ENCODE measurements around the gene TMEM273. TPM values are rescaled to one million over a fixed set of nuclear protein-coding genes. Genes with fewer than 3 reads are reported as not detected.

The TMEM273 gene
- total and polyA plus RNA-seq, 3 experiments from 2014 or later, result 51.7 to 60.2 (median 58.0) TPM

- no peak for DNase-seq
- Histone ChIP-seq H3K27me3 (ENCODE audit: insufficient read depth, low read length, poor library complexity, severe bottlenecking) (no peaks in the 10 kb centered on the region), H3K4me1 (ENCODE audit: insufficient read depth, low read length) (peaks cover 17% of the 10 kb centered on the region), H3K36me3 (ENCODE audit: insufficient read depth, low read length) (no peaks in the 10 kb centered on the region), H3K9me3 (ENCODE audit: low read length) (no peaks in the 10 kb centered on the region), H3K27ac (ENCODE audit: low read depth, low read length) (no peak overlapping the region), H3K4me3 (ENCODE audit: low read length) (no peak overlapping the region)
- Mint-ChIP-seq H3K36me3 (peaks cover 0 to 3% (median 2%) of the 10 kb centered on the region in 3 donors), H3K4me3 (no peak overlapping the region), H3K27me3 (peaks cover 0 to 5% of the 10 kb centered on the region in 2 donors), H3K4me1 (peaks cover 6 to 8% (median 8%) of the 10 kb centered on the region in 3 donors), H3K27ac (peak overlapping the region in 2 of 8 donors; percentile 75 to 87), H3K9me3 (peaks cover 0 to 6% (median 0%) of the 10 kb centered on the region in 5 donors)
- CTCF ChIA-PET, result no interaction called here
- POLR2A ChIA-PET, result no interaction called here
Observed at GRCh38 chr10:49168831-49169500, 19.2 kb downstream of the TMEM273 start.

DNA sequence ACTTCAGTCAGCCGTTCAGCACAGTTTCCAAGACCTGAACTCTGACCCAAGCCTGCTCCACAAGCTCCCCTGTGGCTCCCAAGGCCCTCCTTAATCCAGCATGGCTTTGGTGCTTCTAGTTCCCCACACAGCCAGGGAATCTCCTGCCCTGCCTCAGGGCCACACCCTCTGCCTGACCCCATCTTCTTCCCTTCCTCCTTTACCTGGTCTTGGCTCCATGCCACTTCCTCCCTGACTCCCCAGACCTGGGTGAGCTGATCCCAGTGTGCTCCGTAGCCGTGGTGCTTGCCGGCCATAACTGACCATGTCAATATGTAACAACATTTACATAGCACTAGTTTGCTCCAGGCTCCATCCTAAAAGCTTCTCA, 20.0 kb downstream of the TMEM273 start:
- Mint-ChIP-seq H3K9me3 (peaks cover 0 to 6% (median 0%) of the 10 kb centered on the region in 5 donors), H3K27ac (peak overlapping the region in 1 of 8 donors; percentile 42), H3K4me1 (peaks cover 6 to 8% (median 8%) of the 10 kb centered on the region in 3 donors), H3K27me3 (peaks cover 0 to 5% of the 10 kb centered on the region in 2 donors), H3K36me3 (peaks cover 0 to 3% (median 2%) of the 10 kb centered on the region in 3 donors), H3K4me3 (no peak overlapping the region)
- CTCF ChIA-PET, result no interaction called here
- Histone ChIP-seq H3K27ac (ENCODE audit: low read depth, low read length) (peak overlapping the region; percentile 67), H3K4me1 (ENCODE audit: insufficient read depth, low read length) (peaks cover 17% of the 10 kb centered on the region), H3K9me3 (ENCODE audit: low read length) (no peaks in the 10 kb centered on the region), H3K36me3 (ENCODE audit: insufficient read depth, low read length) (no peaks in the 10 kb centered on the region), H3K4me3 (ENCODE audit: low read length) (no peak overlapping the region), H3K27me3 (ENCODE audit: insufficient read depth, low read length, poor library complexity, severe bottlenecking) (no peaks in the 10 kb centered on the region)
- DNase-seq, result no peak
- POLR2A ChIA-PET, result no interaction called here

DNA sequence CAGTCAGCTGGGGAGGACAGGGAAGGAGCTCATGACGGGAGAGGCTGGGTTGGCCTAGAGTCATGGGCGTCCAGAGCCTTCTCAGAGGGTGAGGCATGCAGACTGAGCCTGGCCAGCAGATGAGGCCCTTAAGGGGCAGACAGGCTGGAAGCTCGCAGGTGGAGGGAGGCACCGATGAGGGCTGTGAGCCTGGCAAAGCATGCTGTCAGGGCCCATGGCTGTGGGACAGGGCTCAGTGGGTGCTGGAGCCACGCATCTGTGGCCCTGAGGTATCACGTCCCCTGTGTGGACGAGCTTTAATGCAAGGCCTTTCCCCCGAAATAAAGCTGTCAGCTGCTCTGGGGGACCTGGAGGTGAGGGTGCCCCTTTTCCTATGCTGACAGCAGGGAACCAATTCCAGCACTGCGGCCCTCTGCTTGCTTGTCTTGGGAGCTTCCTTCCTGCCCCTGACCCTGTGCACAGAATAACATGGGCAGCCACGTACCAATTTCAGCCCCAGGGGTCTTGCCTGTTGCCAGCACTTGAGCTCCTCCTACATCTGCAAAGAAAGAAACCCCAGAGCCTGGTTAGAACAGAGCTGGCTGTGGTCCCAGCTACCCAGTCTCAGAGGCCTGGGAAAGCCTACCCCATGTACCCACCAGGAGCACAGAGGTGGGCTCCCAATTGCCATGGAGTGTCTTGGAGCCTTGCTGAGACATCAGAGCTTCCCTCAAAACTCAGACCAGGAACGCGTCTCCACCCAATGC, 20.6 kb downstream of the TMEM273 start:
- no peak for DNase-seq
- peaks cover 0 to 3% (median 2%) of the 10 kb centered on the region in 3 donors for H3K36me3 Mint-ChIP-seq
- no peak overlapping the region for H3K4me3 Mint-ChIP-seq
- Histone ChIP-seq H3K4me3 (ENCODE audit: low read length) (no peak overlapping the region), H3K27me3 (ENCODE audit: insufficient read depth, low read length, poor library complexity, severe bottlenecking) (no peaks in the 10 kb centered on the region), H3K4me1 (ENCODE audit: insufficient read depth, low read length) (peaks cover 14% of the 10 kb centered on the region), H3K9me3 (ENCODE audit: low read length) (no peaks in the 10 kb centered on the region), H3K27ac (ENCODE audit: low read depth, low read length) (peak overlapping the region; percentile 67), H3K36me3 (ENCODE audit: insufficient read depth, low read length) (no peaks in the 10 kb centered on the region)
- H3K9me3 Mint-ChIP-seq, result peaks cover 0 to 6% (median 0%) of the 10 kb centered on the region in 5 donors
- POLR2A ChIA-PET, result no interaction called here
- peaks cover 6 to 8% (median 8%) of the 10 kb centered on the region in 3 donors for H3K4me1 Mint-ChIP-seq
- peak overlapping the region in 2 of 8 donors; percentile 33 to 42 for H3K27ac Mint-ChIP-seq
- peaks cover 0 to 5% of the 10 kb centered on the region in 2 donors for H3K27me3 Mint-ChIP-seq
- CTCF ChIA-PET, result no interaction called here

DNA sequence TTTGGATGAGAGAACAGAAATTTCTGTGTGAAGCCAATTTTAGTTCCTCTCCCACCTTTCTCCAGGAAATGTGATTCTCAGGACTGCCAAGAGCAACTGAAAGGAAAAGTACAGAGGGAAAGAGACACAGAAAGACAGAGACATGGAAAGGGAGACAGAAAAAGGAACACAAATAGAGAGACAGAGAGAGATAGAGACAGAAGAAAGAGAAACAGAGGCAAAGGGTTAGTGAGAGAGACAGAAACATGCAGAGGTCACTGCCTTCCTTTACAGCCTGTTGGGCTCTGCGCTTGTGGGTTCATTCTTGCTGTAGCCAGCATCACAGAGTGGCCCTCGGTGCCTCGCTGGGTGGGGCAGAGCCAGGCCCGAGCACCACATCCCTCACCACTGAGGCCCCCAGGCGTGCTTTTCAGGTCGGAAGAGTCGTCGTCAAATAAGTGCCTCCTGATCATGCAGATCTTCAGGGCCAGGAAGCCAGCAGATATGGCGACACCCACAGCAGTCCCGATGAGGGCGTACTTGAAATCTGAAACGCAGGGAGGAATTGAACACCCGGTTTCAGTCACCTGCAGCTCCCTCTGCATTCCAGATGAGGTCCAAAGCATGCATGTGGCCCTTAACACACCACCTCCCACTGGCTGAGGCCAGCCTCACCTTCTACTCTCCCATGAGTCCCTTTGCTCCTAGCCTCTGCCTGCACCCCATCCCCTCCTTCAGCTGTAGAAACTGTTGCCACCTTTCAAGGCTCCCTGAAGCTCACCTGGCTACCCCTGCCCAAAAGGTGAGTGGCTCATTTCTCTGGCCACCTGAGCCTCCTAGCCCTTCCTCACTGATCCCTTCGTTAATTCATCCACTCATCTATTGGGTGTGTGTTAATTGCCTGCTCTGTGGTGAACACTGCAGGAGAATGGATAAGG, 21.4 kb downstream of the TMEM273 start:
- Mint-ChIP-seq H3K36me3 (peaks cover 0 to 3% (median 2%) of the 10 kb centered on the region in 3 donors), H3K27me3 (peaks cover 0 to 5% of the 10 kb centered on the region in 2 donors), H3K4me1 (peaks cover 6 to 8% (median 8%) of the 10 kb centered on the region in 3 donors), H3K9me3 (peaks cover 0 to 6% (median 0%) of the 10 kb centered on the region in 5 donors), H3K27ac (peak overlapping the region in 4 of 8 donors; percentile 18 to 42 (median 35)), H3K4me3 (no peak overlapping the region)
- Histone ChIP-seq H3K9me3 (ENCODE audit: low read length) (no peaks in the 10 kb centered on the region), H3K27me3 (ENCODE audit: insufficient read depth, low read length, poor library complexity, severe bottlenecking) (no peaks in the 10 kb centered on the region), H3K4me3 (ENCODE audit: low read length) (no peak overlapping the region), H3K36me3 (ENCODE audit: insufficient read depth, low read length) (no peaks in the 10 kb centered on the region), H3K27ac (ENCODE audit: low read depth, low read length) (peak overlapping the region; percentile 67), H3K4me1 (ENCODE audit: insufficient read depth, low read length) (peaks cover 9% of the 10 kb centered on the region)
- DNase-seq, result no peak
- ChIA-PET POLR2A (no interaction called here), CTCF (no interaction called here)

DNA sequence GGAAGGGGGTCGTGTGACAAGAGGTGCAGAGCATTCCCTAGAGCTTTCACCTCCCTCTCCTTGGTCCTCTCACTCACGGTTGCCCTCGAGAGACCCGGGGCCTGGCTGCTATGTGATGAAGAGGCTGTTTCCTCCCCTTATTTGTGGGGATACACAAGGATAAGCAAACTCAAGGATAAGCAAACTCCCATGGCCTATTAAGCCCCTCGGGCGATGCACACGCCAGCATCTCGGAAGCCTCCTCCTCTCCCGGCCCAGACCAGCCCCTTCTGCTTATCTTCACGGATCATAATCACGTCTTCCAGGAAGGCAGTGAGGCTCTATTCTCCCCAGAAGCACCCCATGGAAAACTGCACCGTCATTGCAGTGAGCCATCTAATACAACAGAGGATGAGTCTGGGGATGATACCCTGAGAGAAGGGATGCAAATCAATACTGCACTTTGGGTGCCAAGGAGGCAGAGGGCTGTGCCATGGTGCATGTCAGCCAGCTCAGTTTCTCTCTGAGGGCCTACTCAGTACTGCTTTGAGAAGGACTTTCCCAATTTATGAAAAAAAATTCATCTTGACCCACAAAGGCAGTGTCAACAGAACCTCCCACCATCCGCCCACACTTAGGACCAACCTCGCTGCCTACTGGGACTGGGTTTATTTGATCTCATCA, 22.2 kb downstream of the TMEM273 start:
- Mint-ChIP-seq H3K4me3 (no peak overlapping the region), H3K27me3 (peaks cover 0 to 5% of the 10 kb centered on the region in 2 donors), H3K9me3 (peaks cover 0 to 6% (median 0%) of the 10 kb centered on the region in 5 donors), H3K4me1 (peaks cover 6 to 8% (median 8%) of the 10 kb centered on the region in 3 donors), H3K27ac (peak overlapping the region in 1 of 8 donors; percentile 18), H3K36me3 (peaks cover 0 to 3% (median 2%) of the 10 kb centered on the region in 3 donors)
- POLR2A ChIA-PET, result no interaction called here
- no peak for DNase-seq
- Histone ChIP-seq H3K36me3 (ENCODE audit: insufficient read depth, low read length) (no peaks in the 10 kb centered on the region), H3K4me1 (ENCODE audit: insufficient read depth, low read length) (peaks cover 9% of the 10 kb centered on the region), H3K27ac (ENCODE audit: low read depth, low read length) (peak overlapping the region; percentile 67), H3K4me3 (ENCODE audit: low read length) (no peak overlapping the region), H3K9me3 (ENCODE audit: low read length) (no peaks in the 10 kb centered on the region), H3K27me3 (ENCODE audit: insufficient read depth, low read length, poor library complexity, severe bottlenecking) (no peaks in the 10 kb centered on the region)
- CTCF ChIA-PET, result no interaction called here

- ChIA-PET CTCF (no interaction called here), POLR2A (no interaction called here)
- Mint-ChIP-seq H3K27ac (peak overlapping the region in 1 of 8 donors; percentile 25), H3K27me3 (peaks cover 0 to 5% of the 10 kb centered on the region in 2 donors), H3K4me1 (peaks cover 6 to 8% (median 8%) of the 10 kb centered on the region in 3 donors), H3K36me3 (peaks cover 0 to 3% (median 2%) of the 10 kb centered on the region in 3 donors), H3K9me3 (peaks cover 0 to 6% (median 0%) of the 10 kb centered on the region in 5 donors), H3K4me3 (no peak overlapping the region)
- no peak overlapping the region for H3K4me3 ChIP-seq (ENCODE audit: low read length)
- H3K9me3 ChIP-seq (ENCODE audit: low read length), result no peaks in the 10 kb centered on the region
- peaks cover 6% of the 10 kb centered on the region for H3K4me1 ChIP-seq (ENCODE audit: insufficient read depth, low read length)
- no peaks in the 10 kb centered on the region for H3K36me3 ChIP-seq (ENCODE audit: insufficient read depth, low read length)
- no peaks in the 10 kb centered on the region for H3K27me3 ChIP-seq (ENCODE audit: insufficient read depth, low read length, poor library complexity, severe bottlenecking)
- H3K27ac ChIP-seq (ENCODE audit: low read depth, low read length), result peak overlapping the region; percentile 43
- no peak for DNase-seq
Observed at GRCh38 chr10:49165259-49165658, 22.9 kb downstream of the TMEM273 start.

DNA sequence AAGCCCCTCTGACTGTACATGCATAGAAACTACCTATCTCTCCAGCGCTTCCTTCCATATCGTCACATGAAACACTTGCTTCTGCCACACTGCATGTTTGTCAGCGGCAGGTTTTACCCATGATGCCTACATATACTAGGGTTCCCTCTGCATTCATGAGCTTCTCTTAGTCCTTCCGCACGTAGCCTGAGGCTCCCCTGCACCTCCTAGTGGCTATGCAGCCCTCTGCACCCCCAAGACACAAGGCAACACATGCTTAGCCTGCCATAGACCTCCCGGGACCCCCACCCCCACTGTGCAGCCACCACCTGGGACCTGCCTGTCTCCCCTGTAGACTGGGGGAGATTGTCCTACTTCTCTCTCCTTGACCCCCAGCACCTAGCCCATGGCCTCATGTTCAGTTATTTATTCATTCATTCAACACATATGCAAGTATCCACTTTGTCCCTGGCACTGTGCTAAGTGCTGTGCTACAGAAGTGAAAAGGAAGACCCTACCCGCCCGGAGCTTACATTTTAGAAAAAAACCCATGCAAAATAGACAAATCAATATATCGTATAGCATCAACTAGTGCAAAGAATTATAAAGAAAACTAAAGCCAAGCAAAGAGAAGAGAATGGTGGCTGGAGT, 23.5 kb downstream of the TMEM273 start:
- Histone ChIP-seq H3K4me3 (ENCODE audit: low read length) (no peak overlapping the region), H3K4me1 (ENCODE audit: insufficient read depth, low read length) (peaks cover 5% of the 10 kb centered on the region), H3K36me3 (ENCODE audit: insufficient read depth, low read length) (no peaks in the 10 kb centered on the region), H3K27ac (ENCODE audit: low read depth, low read length) (peak overlapping the region; percentile 3), H3K27me3 (ENCODE audit: insufficient read depth, low read length, poor library complexity, severe bottlenecking) (no peaks in the 10 kb centered on the region), H3K9me3 (ENCODE audit: low read length) (no peaks in the 10 kb centered on the region)
- H3K9me3 Mint-ChIP-seq, result peaks cover 0 to 6% (median 0%) of the 10 kb centered on the region in 5 donors
- H3K4me1 Mint-ChIP-seq, result peaks cover 6 to 8% (median 8%) of the 10 kb centered on the region in 3 donors
- CTCF ChIA-PET, result no interaction called here
- no peak overlapping the region for H3K4me3 Mint-ChIP-seq
- POLR2A ChIA-PET, result no interaction called here
- H3K27ac Mint-ChIP-seq, result peak overlapping the region in 5 of 8 donors; percentile 2 to 55 (median 43)
- DNase-seq, result no peak
- H3K36me3 Mint-ChIP-seq, result peaks cover 0 to 3% (median 2%) of the 10 kb centered on the region in 3 donors
- H3K27me3 Mint-ChIP-seq, result peaks cover 0 to 3% of the 10 kb centered on the region in 2 donors

All from CD8-positive, alpha-beta memory T cell (primary cell).